CD8-positive, alpha-beta memory T cell (primary cell): ENCODE results near the gene SRBD1. TPM values are rescaled to one million over a fixed set of nuclear protein-coding genes. Genes with fewer than 3 reads are reported as not detected.

Experiments used
- CTCF ChIA-PET: fragments of 350-600 bp; sonication (Branson Sonifier 250); formaldehyde crosslinking; loops from one replicate; lab custom pipeline; 2021; ENCODE audit warnings: antibody characterized with exemption; lab: Charles Lee
- POLR2A ChIA-PET: fragments of 350-600 bp; sonication (Branson Sonifier 250); formaldehyde crosslinking; loops from one replicate; lab custom pipeline; 2021; ENCODE audit warnings: antibody characterized with exemption; lab: Charles Lee
- DNase-seq, 5 donors: peaks; one replicate each; pipeline versions ENCODE4 v3.0.0 to v3.0.0-alpha.2; 2020 to 2022; ENCODE audit warnings: mixed read lengths in 1 of 5
- H3K27ac ChIP-seq: one replicate; pipeline ENCODE4 v1.7.0; 2013; ENCODE audit warnings: low read depth, mild to moderate bottlenecking, low read length, moderate library complexity
- H3K27me3 ChIP-seq: 2 replicates; pipeline ENCODE4 v1.7.0; 2013; ENCODE audit warnings: low read length, mild to moderate bottlenecking; ENCODE audit not compliant: insufficient read depth, poor library complexity, severe bottlenecking
- H3K36me3 ChIP-seq: 2 replicates; pipeline ENCODE4 v1.7.0; 2013; ENCODE audit warnings: mild to moderate bottlenecking, low read length, moderate library complexity; ENCODE audit not compliant: insufficient read depth
- H3K4me1 ChIP-seq: 2 replicates; pipeline ENCODE4 v1.7.0; 2013; ENCODE audit warnings: mild to moderate bottlenecking, low read length, moderate library complexity; ENCODE audit not compliant: insufficient read depth
- H3K4me3 ChIP-seq: 2 replicates; pipeline ENCODE4 v1.7.0; 2013; ENCODE audit warnings: mild to moderate bottlenecking, low read length
- H3K9me3 ChIP-seq: 2 replicates; pipeline ENCODE4 v1.7.0; 2013; ENCODE audit warnings: mild to moderate bottlenecking, low read length
- H3K27ac Mint-ChIP-seq, 8 donors: one replicate each; pipeline ENCODE4 v1.8.0; 2020 to 2021; ENCODE audit warnings: mixed read lengths in 8 of 8, mild to moderate bottlenecking in 6 of 8, inconsistent platforms in 3 of 8, moderate library complexity in 3 of 8
- H3K27me3 Mint-ChIP-seq, 2 donors: one replicate each; pipeline ENCODE4 v1.8.0; 2020 to 2021; ENCODE audit warnings: mixed read lengths in 2 of 2, mild to moderate bottlenecking in 1 of 2, moderate library complexity in 1 of 2
- H3K36me3 Mint-ChIP-seq, 3 donors: one replicate each; pipeline ENCODE4 v1.8.0; 2020 to 2021; ENCODE audit warnings: mixed read lengths in 3 of 3, inconsistent platforms in 1 of 3, mild to moderate bottlenecking in 1 of 3
- H3K4me1 Mint-ChIP-seq, 3 donors: one replicate each; pipeline ENCODE4 v1.8.0; 2020 to 2021; ENCODE audit warnings: mixed read lengths in 3 of 3, inconsistent platforms in 1 of 3, mild to moderate bottlenecking in 1 of 3
- H3K4me3 Mint-ChIP-seq, 7 donors: one replicate each; pipeline ENCODE4 v1.8.0; 2020 to 2021; ENCODE audit warnings: mixed read lengths in 7 of 7, mild to moderate bottlenecking in 6 of 7, moderate library complexity in 4 of 7, inconsistent platforms in 2 of 7
- H3K9me3 Mint-ChIP-seq, 5 donors: one replicate each; pipeline ENCODE4 v1.8.0; 2020 to 2022; ENCODE audit warnings: mixed read lengths in 5 of 5, mild to moderate bottlenecking in 3 of 5, moderate library complexity in 2 of 5, inconsistent platforms in 1 of 5
- polyA plus RNA-seq: library from polyadenylated mRNA; unstranded; fragments of 300-500 nt; fragmentation: Illumina TruSeq; gene quantifications from one replicate; pipeline ENCODE4 v1.2.3, GENCODE V29; 2021
- total RNA-seq, 2 experiments: library from RNA; stranded (reverse); gene quantifications; one replicate each; pipeline ENCODE4 v1.2.3, GENCODE V29; 2021

SRBD1 gene, protein sequence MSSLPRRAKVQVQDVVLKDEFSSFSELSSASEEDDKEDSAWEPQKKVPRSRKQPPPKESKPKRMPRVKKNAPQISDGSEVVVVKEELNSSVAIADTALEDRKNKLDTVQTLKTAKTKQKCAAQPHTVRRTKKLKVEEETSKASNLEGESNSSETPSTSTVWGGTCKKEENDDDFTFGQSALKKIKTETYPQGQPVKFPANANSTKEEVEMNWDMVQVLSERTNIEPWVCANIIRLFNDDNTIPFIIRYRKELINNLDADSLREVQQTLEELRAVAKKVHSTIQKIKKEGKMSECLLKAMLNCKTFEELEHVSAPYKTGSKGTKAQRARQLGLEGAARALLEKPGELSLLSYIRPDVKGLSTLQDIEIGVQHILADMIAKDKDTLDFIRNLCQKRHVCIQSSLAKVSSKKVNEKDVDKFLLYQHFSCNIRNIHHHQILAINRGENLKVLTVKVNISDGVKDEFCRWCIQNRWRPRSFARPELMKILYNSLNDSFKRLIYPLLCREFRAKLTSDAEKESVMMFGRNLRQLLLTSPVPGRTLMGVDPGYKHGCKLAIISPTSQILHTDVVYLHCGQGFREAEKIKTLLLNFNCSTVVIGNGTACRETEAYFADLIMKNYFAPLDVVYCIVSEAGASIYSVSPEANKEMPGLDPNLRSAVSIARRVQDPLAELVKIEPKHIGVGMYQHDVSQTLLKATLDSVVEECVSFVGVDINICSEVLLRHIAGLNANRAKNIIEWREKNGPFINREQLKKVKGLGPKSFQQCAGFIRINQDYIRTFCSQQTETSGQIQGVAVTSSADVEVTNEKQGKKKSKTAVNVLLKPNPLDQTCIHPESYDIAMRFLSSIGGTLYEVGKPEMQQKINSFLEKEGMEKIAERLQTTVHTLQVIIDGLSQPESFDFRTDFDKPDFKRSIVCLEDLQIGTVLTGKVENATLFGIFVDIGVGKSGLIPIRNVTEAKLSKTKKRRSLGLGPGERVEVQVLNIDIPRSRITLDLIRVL
- total RNA-seq (10 to 100 TPM; 18.1 to 18.9 TPM), polyA plus RNA-seq (12.7 TPM)

GRCh38 chr2:45611020-45611859 lies at the start of gene SRBD1:
SRBD1 (minus strand) TSS chr2:45611267; CDS start chr2:45605441, 5,826 bp downstream.
- ChIA-PET POLR2A (interaction anchor here (1.1 kb wide), 1 partner anchor 41 kb away, joined by 3 read pairs; no protein-coding TSS in a partner anchor), CTCF (interaction anchor here (0.9 to 1.2 kb wide), 4 partner anchors 25 to 168 kb away, joined by 3 to 4 read pairs (median 3); no protein-coding TSS in a partner anchor)
- peak within 1 kb of the TSS; percentile 90 for H3K4me3 ChIP-seq
- Mint-ChIP-seq H3K36me3 (peaks cover 0 to 10% (median 0%) of the 10 kb centered on the region in 3 donors), H3K4me3 (peak within 1 kb of the TSS; percentile 96 to 99 (median 97)), H3K27me3 (no peaks in the 10 kb centered on the region), H3K4me1 (peaks cover 17 to 32% (median 28%) of the 10 kb centered on the region in 3 donors), H3K9me3 (no peaks in the 10 kb centered on the region), H3K27ac (peak within 1 kb of the TSS; percentile 94 to 99 (median 97))
- no peaks in the 10 kb centered on the region for H3K27me3 ChIP-seq
- peaks cover 14% of the 10 kb centered on the region for H3K4me1 ChIP-seq
- peak; percentile 76 to 86 (median 84) for DNase-seq
- peak within 1 kb of the TSS; percentile 87 for H3K27ac ChIP-seq
- H3K36me3 ChIP-seq: no peaks in the 10 kb centered on the region
- no peaks in the 10 kb centered on the region for H3K9me3 ChIP-seq

DNA sequence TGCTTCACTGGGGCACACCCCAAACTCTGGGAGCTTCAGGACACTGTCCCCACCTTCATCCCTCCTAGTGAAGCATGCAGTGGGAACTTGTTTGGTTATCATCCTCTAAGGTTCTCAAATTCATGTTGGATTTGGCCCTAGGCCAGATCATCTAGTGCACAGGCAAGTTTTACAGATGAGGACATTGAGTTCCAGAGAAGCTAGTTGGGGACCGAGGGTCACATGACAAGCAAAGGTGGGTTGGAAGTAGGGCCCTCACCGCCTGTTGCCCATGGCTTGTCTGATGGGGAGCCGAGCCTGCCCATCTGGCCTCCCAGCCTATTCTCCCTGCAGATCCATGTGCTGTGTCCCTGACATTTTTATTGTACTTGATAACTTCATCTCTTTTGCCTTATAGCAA lies 43.2 kb upstream of the SRBD1 start:
- no peak overlapping the region for H3K27ac ChIP-seq
- ChIA-PET POLR2A (no interaction called here), CTCF (interaction anchor here (1.9 kb wide), 1 partner anchor 125 kb away, joined by 10 read pairs; no protein-coding TSS in a partner anchor)
- no peaks in the 10 kb centered on the region for H3K9me3 ChIP-seq
- H3K36me3 ChIP-seq: no peaks in the 10 kb centered on the region
- H3K27ac Mint-ChIP-seq: peak overlapping the region in 3 of 8 donors; percentile 19 to 44 (median 42)
- H3K4me3 Mint-ChIP-seq: peak overlapping the region in 3 of 7 donors; percentile 46 to 66 (median 62)
- H3K27me3 ChIP-seq: no peaks in the 10 kb centered on the region
- no peak for DNase-seq
- H3K4me1 Mint-ChIP-seq: peaks cover 35 to 51% (median 36%) of the 10 kb centered on the region in 3 donors
- H3K9me3 Mint-ChIP-seq: peaks cover 0 to 2% (median 0%) of the 10 kb centered on the region in 5 donors
- peaks cover 0 to 14% (median 0%) of the 10 kb centered on the region in 3 donors for H3K36me3 Mint-ChIP-seq
- H3K4me1 ChIP-seq: no peaks in the 10 kb centered on the region
- peaks cover 0 to 5% of the 10 kb centered on the region in 2 donors for H3K27me3 Mint-ChIP-seq
- H3K4me3 ChIP-seq: no peak overlapping the region

DNA sequence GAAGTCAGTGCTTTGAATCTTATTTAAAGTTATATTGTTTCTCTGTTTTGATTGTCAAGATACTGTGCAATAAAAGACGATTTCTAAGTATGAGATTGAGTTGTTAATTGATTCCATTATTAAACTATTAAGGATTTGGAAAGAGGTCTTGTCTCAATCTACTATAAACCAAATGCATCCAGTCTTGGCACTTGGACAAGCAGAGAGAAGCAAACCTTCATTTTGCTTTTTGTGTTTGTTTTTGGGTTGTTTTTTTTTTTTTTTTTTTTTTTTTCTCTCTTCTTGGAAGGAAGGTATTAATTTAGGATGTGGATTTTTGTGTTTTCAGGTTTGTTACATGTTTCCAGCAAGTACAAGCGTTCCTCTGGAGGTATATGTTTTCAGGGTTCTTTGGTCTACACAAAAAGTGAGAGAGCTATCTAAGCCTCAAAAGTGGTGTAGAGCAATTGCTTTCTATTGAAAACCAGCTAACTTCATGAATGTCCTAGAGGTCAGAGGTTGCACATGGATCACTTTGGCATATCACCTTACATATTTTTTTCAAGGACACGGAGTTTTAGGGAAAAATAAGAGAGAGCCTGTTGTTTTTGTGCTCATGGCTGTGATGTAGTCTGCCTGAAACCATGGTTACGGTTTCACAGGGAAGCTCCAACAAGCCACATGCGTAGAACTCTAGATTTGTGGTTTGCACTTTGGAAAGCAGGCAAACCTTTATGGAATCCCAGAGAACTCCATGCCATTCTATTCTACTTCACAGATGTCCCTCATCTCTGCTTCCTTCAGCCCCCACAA lies 42.3 kb upstream of the SRBD1 start:
- no peak overlapping the region for H3K27ac ChIP-seq
- POLR2A ChIA-PET: interaction anchor here (1.1 kb wide), 1 partner anchor 43 kb away, joined by 9 read pairs; no protein-coding TSS in a partner anchor

DNA sequence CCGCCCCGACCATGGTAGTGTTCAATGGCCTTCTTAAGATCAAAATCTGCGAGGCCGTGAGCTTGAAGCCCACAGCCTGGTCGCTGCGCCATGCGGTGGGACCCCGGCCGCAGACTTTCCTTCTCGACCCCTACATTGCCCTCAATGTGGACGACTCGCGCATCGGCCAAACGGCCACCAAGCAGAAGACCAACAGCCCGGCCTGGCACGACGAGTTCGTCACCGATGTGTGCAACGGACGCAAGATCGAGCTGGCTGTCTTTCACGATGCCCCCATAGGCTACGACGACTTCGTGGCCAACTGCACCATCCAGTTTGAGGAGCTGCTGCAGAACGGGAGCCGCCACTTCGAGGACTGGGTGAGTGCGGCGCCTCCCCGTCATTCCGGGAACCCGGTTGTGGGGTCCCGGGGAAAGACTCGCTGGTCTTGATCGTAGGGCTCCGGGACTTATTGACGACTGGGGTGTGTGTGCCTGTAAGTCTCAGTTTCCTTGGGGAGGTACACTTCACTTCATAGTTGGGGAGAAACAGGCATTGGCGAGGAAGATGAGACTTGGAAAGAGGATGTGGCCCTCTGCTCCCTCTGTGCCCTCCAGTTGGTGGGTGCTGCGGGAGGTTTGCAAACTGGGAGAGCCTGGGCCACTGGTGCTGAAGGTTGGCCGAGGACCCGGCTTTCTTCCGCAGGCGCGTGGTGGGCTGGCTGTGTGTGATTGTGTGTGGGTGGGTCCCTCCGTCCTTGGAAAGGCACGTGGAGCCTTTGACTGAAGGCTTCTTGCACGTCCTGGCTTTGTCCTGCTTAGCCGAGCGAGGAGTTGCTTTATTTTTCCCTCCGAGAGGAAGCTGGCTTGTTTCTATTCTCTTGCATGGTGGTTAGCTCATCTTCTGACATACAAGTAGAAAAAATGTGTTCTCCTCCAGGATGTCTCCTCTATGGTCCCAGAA lies 41.3 kb upstream of the SRBD1 start:
- Mint-ChIP-seq H3K27me3 (peaks cover 0 to 7% of the 10 kb centered on the region in 2 donors), H3K4me1 (peaks cover 33 to 46% (median 38%) of the 10 kb centered on the region in 3 donors), H3K9me3 (peaks cover 0 to 2% (median 0%) of the 10 kb centered on the region in 5 donors), H3K4me3 (peak overlapping the region; percentile 85 to 95 (median 91)), H3K36me3 (peaks cover 0 to 14% (median 0%) of the 10 kb centered on the region in 3 donors), H3K27ac (peak overlapping the region; percentile 58 to 97 (median 86))
- POLR2A ChIA-PET: interaction anchor here (1.1 to 1.3 kb wide), 2 partner anchors 41 to 42 kb away, joined by 3 to 9 read pairs; partner anchors contain the start of gene SRBD1
- Histone ChIP-seq H3K27me3 (no peaks in the 10 kb centered on the region), H3K27ac (peak overlapping the region; percentile 62), H3K36me3 (no peaks in the 10 kb centered on the region), H3K4me3 (peak overlapping the region; percentile 66), H3K9me3 (no peaks in the 10 kb centered on the region), H3K4me1 (no peaks in the 10 kb centered on the region)
- peak in 4 of 5 donors; percentile 11 to 48 (median 20) for DNase-seq
- CTCF ChIA-PET: interaction anchor here (1.3 to 2.2 kb wide), 2 partner anchors 10 to 13 kb away, joined by 3 to 5 read pairs; no protein-coding TSS in a partner anchor

More for the DNA sequence above, 42.3 kb upstream of the SRBD1 start:
- Histone ChIP-seq H3K4me3 (no peak overlapping the region), H3K4me1 (no peaks in the 10 kb centered on the region), H3K9me3 (no peaks in the 10 kb centered on the region), H3K36me3 (no peaks in the 10 kb centered on the region), H3K27me3 (no peaks in the 10 kb centered on the region)
- peaks cover 0 to 2% (median 0%) of the 10 kb centered on the region in 5 donors for H3K9me3 Mint-ChIP-seq
- peaks cover 33 to 50% (median 38%) of the 10 kb centered on the region in 3 donors for H3K4me1 Mint-ChIP-seq
- CTCF ChIA-PET: interaction anchor here (0.6 to 2.2 kb wide), 4 partner anchors 9 to 126 kb away, joined by 3 to 10 read pairs (median 4); no protein-coding TSS in a partner anchor
- H3K4me3 Mint-ChIP-seq: peak overlapping the region; percentile 85 to 95 (median 91)
- H3K27me3 Mint-ChIP-seq: peaks cover 0 to 7% of the 10 kb centered on the region in 2 donors
- H3K36me3 Mint-ChIP-seq: peaks cover 0 to 14% (median 0%) of the 10 kb centered on the region in 3 donors
- no peak for DNase-seq
- peak overlapping the region in 3 of 8 donors; percentile 85 to 91 (median 90) for H3K27ac Mint-ChIP-seq

GRCh38 chr2:45651415-45652089 lies 40.5 kb upstream of the SRBD1 start, which contains the start of gene PRKCE:
PRKCE (plus strand) TSS chr2:45651675.
- ChIA-PET POLR2A (interaction anchor here (1.1 to 1.3 kb wide), 2 partner anchors 41 to 42 kb away, joined by 3 to 9 read pairs; partner anchors contain the start of gene SRBD1), CTCF (interaction anchor here (2.2 to 2.3 kb wide), 2 partner anchors 12 to 127 kb away, joined by 5 to 17 read pairs; no protein-coding TSS in a partner anchor)
- peaks cover 0 to 7% of the 10 kb centered on the region in 2 donors for H3K27me3 Mint-ChIP-seq
- H3K4me3 Mint-ChIP-seq: peak within 1 kb of the TSS; percentile 92 to 96 (median 95)
- H3K4me1 Mint-ChIP-seq: peaks cover 33 to 43% (median 38%) of the 10 kb centered on the region in 3 donors
- no peaks in the 10 kb centered on the region for H3K36me3 ChIP-seq
- H3K27ac ChIP-seq: peak within 1 kb of the TSS; percentile 63
- H3K36me3 Mint-ChIP-seq: peaks cover 0 to 14% (median 0%) of the 10 kb centered on the region in 3 donors
- H3K9me3 Mint-ChIP-seq: peaks cover 0 to 2% (median 0%) of the 10 kb centered on the region in 5 donors
- H3K4me1 ChIP-seq: no peaks in the 10 kb centered on the region
- peak; percentile 6 to 73 (median 21) for DNase-seq
- H3K4me3 ChIP-seq: peak within 1 kb of the TSS; percentile 78
- H3K27me3 ChIP-seq: no peaks in the 10 kb centered on the region
- peak within 1 kb of the TSS; percentile 85 to 97 (median 95) for H3K27ac Mint-ChIP-seq
- H3K9me3 ChIP-seq: no peaks in the 10 kb centered on the region
